Measurements from ENCODE around the gene FXYD4. TPM values are rescaled to one million over a fixed set of nuclear protein-coding genes. Genes with fewer than 3 reads are reported as not detected.

Gene FXYD4
- total RNA-seq, 4 donors from 2014 or later, result not detected

DNA sequence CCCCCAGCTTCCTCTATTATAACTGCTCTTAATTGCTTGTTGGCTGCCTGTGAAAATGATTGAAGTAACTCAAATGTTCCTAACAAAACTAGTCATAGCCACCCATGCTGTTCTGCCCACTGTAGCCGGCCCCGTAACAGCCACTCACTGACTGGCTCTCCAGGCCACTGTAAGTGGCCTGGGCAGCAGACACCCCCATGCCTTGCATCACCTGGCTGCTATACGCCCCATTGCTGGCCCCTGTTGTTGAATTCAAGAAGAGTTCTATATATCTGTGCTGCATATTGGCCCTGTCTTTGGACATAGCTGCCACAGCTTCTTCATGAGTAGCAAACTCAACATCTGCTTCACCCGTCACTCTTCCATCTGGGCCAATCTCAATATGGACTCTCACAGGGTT lies 15.1 kb downstream of the FXYD4 start:
- WGBS, 2 donors (ENCODE audit: low coverage in 1 of 2), result 40 to 88% methylated on average over 1 of the region's 4 CpGs
- ATAC-seq, result no peak
- Histone ChIP-seq H3K9me3 (no peaks in the 10 kb centered on the region), H3K27me3 (no peaks in the 10 kb centered on the region), H3K36me3 (peaks cover 0 to 71% of the 10 kb centered on the region in 2 donors), H3K4me1 (peaks cover 0 to 28% (median 0%) of the 10 kb centered on the region in 3 donors), H3K27ac (no peak overlapping the region), H3K4me3 (no peak overlapping the region)
- no peak for TF ChIP-seq EP300 (IDR thresholded peaks at IDR 0.05)
- TF ChIP-seq, protein P1, sequence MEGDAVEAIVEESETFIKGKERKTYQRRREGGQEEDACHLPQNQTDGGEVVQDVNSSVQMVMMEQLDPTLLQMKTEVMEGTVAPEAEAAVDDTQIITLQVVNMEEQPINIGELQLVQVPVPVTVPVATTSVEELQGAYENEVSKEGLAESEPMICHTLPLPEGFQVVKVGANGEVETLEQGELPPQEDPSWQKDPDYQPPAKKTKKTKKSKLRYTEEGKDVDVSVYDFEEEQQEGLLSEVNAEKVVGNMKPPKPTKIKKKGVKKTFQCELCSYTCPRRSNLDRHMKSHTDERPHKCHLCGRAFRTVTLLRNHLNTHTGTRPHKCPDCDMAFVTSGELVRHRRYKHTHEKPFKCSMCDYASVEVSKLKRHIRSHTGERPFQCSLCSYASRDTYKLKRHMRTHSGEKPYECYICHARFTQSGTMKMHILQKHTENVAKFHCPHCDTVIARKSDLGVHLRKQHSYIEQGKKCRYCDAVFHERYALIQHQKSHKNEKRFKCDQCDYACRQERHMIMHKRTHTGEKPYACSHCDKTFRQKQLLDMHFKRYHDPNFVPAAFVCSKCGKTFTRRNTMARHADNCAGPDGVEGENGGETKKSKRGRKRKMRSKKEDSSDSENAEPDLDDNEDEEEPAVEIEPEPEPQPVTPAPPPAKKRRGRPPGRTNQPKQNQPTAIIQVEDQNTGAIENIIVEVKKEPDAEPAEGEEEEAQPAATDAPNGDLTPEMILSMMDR (IDR thresholded peaks at IDR 0.05), result no peak
- no peak for TF ChIP-seq POLR2AphosphoS5 (IDR thresholded peaks at IDR 0.05)
- TF ChIP-seq POLR2A (IDR thresholded peaks at IDR 0.05), result no peak

DNA sequence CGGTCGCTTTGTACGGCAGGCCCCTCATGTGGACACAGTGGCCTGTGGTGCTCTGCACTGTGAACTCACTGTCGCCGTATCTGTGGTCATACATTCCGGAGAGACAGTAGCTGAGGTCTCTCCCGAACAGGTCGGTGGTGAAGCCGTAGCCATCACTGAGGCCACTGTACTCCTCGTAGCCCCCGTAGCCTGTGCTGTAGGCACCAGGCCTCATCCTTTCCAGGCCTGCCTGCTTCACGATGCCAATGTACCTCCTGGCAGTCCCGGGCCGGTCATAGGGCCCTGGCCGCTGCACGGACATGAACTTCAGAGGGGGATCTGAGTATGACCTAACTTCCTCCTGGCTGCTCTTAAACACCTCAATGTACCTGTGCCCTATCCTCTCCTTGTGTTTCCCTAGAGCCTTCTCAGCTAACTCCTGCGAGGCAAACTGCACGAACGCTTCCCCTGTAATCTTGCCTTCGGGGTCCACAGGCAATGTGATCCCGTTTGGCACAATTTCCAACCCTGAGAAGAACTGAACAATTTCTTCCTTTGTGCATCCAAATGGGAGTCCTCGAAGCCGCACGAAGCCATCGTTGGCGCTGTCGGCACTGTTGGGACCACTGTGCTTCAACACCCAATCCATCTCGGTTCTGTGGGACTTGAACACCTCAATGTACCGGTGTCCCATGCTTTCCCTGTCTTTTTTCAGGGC lies 15.7 kb downstream of the FXYD4 start:
- 93 to 97% methylated on average over 11 to 13 of the region's 29 CpGs for WGBS, 2 donors (ENCODE audit: low coverage in 1 of 2)
- Histone ChIP-seq H3K36me3 (peaks cover 0 to 77% of the 10 kb centered on the region in 2 donors), H3K9me3 (no peaks in the 10 kb centered on the region), H3K27ac (no peak overlapping the region), H3K4me1 (peaks cover 0 to 34% (median 0%) of the 10 kb centered on the region in 3 donors), H3K27me3 (no peaks in the 10 kb centered on the region), H3K4me3 (no peak overlapping the region)
- TF ChIP-seq, protein P1 (IDR thresholded peaks at IDR 0.05), result no peak
- TF ChIP-seq POLR2AphosphoS5 (IDR thresholded peaks at IDR 0.05) (no peak), POLR2A (IDR thresholded peaks at IDR 0.05) (no peak), EP300 (IDR thresholded peaks at IDR 0.05) (no peak)
- ATAC-seq, result no peak

- H3K27me3 ChIP-seq, result no peaks in the 10 kb centered on the region
- 50 to 55% methylated on average over 1 of the region's 5 CpGs for WGBS, 2 donors (ENCODE audit: low coverage in 1 of 2)
- ATAC-seq, result no peak
- no peak for TF ChIP-seq POLR2AphosphoS5 (IDR thresholded peaks at IDR 0.05)
- TF ChIP-seq, protein P1 (IDR thresholded peaks at IDR 0.05), result no peak
- H3K36me3 ChIP-seq, result peaks cover 0 to 82% of the 10 kb centered on the region in 2 donors
- H3K4me1 ChIP-seq, result peaks cover 0 to 39% (median 0%) of the 10 kb centered on the region in 3 donors
- no peak overlapping the region for H3K4me3 ChIP-seq
- no peaks in the 10 kb centered on the region for H3K9me3 ChIP-seq
- H3K27ac ChIP-seq, result no peak overlapping the region
These were observed 16.2 kb downstream of the FXYD4 start for GRCh38 chr10:43387678-43388032.

- peaks cover 0 to 100% of the 10 kb centered on the region in 2 donors for H3K36me3 ChIP-seq
These were observed 18.4 kb downstream of the FXYD4 start for GRCh38 chr10:43389867-43390266.

More at GRCh38 chr10:43389867-43390266, 18.4 kb downstream of the FXYD4 start:
- Histone ChIP-seq H3K27me3 (no peaks in the 10 kb centered on the region), H3K9me3 (no peaks in the 10 kb centered on the region), H3K4me3 (no peak overlapping the region), H3K4me1 (peaks cover 0 to 60% (median under 1%) of the 10 kb centered on the region in 3 donors), H3K27ac (no peak overlapping the region)
- TF ChIP-seq POLR2AphosphoS5 (IDR thresholded peaks at IDR 0.05) (no peak), POLR2A (IDR thresholded peaks at IDR 0.05) (no peak), EP300 (IDR thresholded peaks at IDR 0.05) (no peak)
- TF ChIP-seq, protein P1 (IDR thresholded peaks at IDR 0.05), result no peak
- WGBS, 2 donors (ENCODE audit: low coverage in 1 of 2), result 42 to 53% methylated on average over 3 of the region's 3 CpGs
- no peak for ATAC-seq
